Stimulated activated CD8-positive, alpha-beta memory T cell treated with anti-CD3 and anti-CD28 coated beads, Interleukin-4, amount 100 ng/mL, for 1 hour (primary cell): ENCODE results near the gene LCMT2.

ENCODE experiments used
- DNase-seq, 2 donors: peaks; one replicate each; pipeline ENCODE4 v3.0.0-alpha.2; 2020; ENCODE audit warnings: low read depth in 2 of 2, low spot score in 1 of 2

Gene LCMT2

DNA sequence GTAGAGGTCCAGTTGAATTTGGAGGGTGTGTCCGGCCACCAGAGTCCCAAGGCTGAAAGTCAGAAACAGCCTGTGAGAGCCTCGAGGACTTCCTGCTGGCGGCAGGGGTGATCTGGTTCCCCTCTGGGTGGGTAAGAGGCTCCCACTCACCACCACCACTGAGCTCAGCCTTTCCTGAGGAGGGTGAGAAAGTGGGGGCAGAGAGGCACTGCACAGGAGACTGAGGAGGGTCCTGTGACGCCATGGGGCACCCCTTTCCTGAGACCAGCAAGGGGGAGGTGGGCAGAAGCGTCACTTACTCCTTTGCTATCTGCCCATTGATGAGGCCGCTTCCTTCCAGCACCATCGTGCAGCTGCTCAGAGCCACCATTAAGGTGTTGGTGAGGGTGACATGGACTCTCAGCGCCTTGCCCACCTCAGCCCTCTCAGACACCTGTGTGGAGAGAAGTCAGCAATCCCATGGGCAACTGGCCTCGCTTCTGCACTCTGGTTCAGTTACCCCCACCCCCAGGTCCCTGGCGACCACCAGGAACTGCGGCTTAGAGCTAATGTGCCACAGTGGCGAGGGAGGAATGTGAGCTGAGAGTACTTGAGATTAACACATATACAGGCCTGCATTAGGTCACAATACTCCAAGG lies 53.7 kb downstream of the LCMT2 start:
- DNase-seq: no peak

DNA sequence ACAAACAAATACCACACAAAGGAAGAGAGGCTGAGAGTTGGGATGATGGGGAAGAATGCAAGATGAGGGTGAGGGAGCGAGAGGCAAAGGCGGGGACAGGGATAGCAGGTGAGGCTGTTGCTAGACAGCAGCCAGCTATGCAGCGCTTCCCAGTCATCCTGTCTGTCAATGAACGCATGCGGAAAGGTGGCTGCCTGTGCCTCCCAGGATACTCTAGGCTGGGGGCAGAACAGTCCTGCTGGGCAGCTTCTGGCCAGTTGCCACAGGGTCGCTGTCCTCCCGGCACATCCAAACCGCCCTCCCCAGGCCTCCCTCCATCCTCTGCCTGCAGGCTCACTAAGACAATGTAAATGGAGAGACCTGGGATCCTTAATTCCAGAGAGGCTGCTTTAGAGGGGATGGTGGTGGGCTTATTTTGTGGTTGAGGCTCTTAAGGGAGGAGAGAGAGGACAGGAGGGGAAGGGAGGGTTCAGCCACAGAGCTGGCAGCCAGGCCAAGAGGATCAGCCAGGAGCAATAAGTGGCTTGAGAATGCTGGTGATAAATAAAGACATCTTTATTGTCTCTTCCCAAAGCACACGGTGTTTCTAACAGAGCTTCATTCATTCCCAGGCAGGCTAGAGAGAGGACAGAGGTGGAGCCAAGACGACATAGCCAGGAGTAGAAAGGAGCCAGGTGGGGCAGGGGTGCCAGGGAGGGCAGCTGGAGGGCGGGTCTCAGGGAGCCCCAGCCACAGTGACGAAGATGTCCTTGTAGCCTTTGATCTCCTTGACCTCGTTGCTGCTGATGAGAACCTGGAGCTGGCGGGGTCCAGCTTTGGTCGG lies 54.4 kb downstream of the LCMT2 start:
- DNase-seq: no peak

DNA sequence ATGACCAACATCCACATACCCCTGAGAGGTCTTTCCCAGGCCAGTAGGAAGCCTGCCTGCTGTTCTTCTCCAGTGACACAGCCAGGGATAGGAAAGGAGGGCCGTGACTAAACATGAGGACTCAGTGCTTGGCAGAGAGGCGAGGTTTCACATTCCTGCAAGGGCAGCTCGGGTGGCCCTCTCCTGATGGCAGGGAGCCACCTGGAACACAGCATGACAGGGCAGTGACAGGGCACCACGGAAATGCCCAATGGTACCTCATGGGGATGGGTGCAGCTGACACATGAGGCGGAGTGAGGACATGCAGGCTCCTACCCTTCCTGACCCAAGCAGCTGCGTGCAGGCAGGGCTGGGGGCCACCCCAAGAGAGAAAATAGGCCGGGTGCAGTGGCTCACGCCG lies 56.2 kb downstream of the LCMT2 start:
- no peak for DNase-seq
